Spleen (tissue), 7 donors: ENCODE measurements around the gene TRIM13.
A peak's percentile ranks its signal among the peaks of the same experiment; 100 is the strongest.

Source experiments
- CTCF ChIP-seq, 11 experiments: fragments of 200-600 bp in 7 of 11; fragments of 450-650 bp in 4 of 11; sonication (generic) in 4 of 11; IDR thresholded peaks in 8 of 11; conservative IDR thresholded peaks in 3 of 11; 1 replicate in 7 of 11; 2 replicates in 4 of 11; pipeline versions ENCODE4 v1.4.0 to v1.8.0; 2016 to 2021; ENCODE audit warnings: antibody characterized with exemption in 11 of 11, inconsistent platforms in 4 of 11, mild to moderate bottlenecking in 1 of 11
- POLR2A ChIP-seq, 3 donors: fragments of 450-650 bp; IDR thresholded peaks; one replicate each; pipeline ENCODE4 v1.5.1; 2017; ENCODE audit warnings: antibody characterized with exemption in 3 of 3, mild to moderate bottlenecking in 1 of 3
- donor health status: DM: no; HTN: no; CAD: no; lungs with moderate emphysema.
- donor health status: DM: no; HTN: no; CAD: no.
- donor health status: DM: no; HTN: no; CAD: no.

- TF ChIP-seq CTCF (IDR thresholded peaks at IDR 0.05 in 8 of 11, conservative IDR thresholded peaks at IDR 0.05 in 3 of 11) (peak; percentile 56 to 87 (median 82)), POLR2A (IDR thresholded peaks at IDR 0.05) (no peak)
These were observed 20.3 kb upstream of the TRIM13 start for GRCh38 chr13:49976314-49977258.
